ENCODE data around the gene EHMT1.

The EHMT1 gene

DNA sequence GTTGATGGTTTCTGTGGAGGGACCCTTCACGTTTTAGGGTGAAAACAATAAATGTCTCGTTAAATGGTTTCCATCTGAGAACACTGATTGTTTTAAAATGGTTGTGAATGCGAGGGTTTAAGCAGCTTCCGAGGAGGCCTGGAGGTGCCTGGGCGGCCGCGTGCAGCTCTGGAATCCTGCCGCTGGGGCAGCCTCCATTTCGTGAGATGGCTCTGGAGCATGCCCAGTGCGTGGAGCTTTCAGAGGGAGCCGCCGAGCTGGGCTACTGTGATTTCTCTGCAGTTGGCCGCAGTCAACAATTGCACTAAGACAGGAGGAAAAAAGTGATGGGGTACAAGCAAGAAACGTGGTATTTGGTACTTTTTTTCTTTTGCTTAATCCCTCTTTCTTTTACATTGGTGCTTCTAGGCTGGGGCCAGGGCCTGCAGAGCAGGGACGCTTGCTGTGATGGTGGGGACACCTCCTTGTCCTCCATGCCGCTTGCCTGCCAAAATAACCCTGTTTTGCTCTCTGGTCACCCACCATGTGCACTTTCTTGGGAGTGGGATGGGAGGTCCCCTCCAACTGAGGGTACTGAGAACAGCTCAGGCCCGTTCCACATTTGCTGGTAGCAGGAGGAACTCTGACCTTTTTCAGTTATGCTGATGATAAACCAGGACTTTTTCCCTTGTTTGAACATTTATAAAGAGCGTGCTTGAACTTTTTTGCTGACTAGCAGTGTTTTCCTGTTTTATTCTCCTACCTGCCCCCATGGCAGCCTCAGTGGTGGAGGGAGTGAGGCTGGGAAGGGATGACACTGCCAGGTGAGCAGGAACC lies 47.1 kb downstream of the EHMT1 start:
- Histone ChIP-seq H4K20me1 (ENCODE audit: low read depth, low read length) (peaks cover 20% of the 10 kb centered on the region; the same call in 1 of the 2 replicates), H3K4me3 (ENCODE audit: insufficient read depth, low read length, poor library complexity, severe bottlenecking) (no peak overlapping the region), H3F3A (ENCODE audit: insufficient read depth) (peaks cover 9% of the 10 kb centered on the region), H3K9ac (ENCODE audit: low read length) (no peak overlapping the region), H3K27ac (ENCODE audit: low read depth, low read length) (no peak overlapping the region), H3K4me2 (ENCODE audit: low read depth, low read length, poor library complexity, severe bottlenecking) (no peak overlapping the region), H3K9me3 (ENCODE audit: insufficient read depth, low read length) (no peaks in the 10 kb centered on the region), H3K79me2 (ENCODE audit: insufficient read depth, low read length) (peaks cover 45% of the 10 kb centered on the region), H3K9me2 (replicated peaks; ENCODE audit: insufficient read depth, low read length) (no peaks in the 10 kb centered on the region), H3K36me3 (ENCODE audit: low read length) (no peaks in the 10 kb centered on the region), H2AFZ (ENCODE audit: low read depth, low read length, severe bottlenecking) (no peak overlapping the region), H3K27me3 (ENCODE audit: low read length) (no peaks in the 10 kb centered on the region)
- TF ChIP-seq, protein P1, sequence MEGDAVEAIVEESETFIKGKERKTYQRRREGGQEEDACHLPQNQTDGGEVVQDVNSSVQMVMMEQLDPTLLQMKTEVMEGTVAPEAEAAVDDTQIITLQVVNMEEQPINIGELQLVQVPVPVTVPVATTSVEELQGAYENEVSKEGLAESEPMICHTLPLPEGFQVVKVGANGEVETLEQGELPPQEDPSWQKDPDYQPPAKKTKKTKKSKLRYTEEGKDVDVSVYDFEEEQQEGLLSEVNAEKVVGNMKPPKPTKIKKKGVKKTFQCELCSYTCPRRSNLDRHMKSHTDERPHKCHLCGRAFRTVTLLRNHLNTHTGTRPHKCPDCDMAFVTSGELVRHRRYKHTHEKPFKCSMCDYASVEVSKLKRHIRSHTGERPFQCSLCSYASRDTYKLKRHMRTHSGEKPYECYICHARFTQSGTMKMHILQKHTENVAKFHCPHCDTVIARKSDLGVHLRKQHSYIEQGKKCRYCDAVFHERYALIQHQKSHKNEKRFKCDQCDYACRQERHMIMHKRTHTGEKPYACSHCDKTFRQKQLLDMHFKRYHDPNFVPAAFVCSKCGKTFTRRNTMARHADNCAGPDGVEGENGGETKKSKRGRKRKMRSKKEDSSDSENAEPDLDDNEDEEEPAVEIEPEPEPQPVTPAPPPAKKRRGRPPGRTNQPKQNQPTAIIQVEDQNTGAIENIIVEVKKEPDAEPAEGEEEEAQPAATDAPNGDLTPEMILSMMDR (IDR thresholded peaks at IDR 0.05; ENCODE audit: insufficient read depth, low read length, poor library complexity, severe bottlenecking), result no peak
- no peak for TF ChIP-seq EZH2phosphoT487 (conservative IDR thresholded peaks at IDR 0.05; ENCODE audit: low read length)

DNA sequence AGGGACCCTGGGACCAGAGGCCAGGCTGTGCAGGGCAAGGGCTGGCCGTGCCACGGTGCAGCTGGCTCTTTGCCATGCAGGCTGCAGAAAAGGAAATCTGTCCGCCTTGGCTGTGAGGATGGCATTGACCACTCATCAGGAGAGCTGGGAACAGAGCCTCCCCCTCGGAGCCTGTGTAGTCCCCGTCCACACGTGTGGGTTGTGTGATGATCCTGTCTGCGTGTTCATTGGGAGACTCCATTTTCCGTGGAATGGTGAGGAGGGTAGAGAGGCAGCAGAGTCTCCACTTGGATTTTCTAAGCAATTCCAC lies 47.7 kb downstream of the EHMT1 start:
- Histone ChIP-seq H3K27ac (ENCODE audit: low read depth, low read length) (no peak overlapping the region), H3K9me2 (replicated peaks; ENCODE audit: insufficient read depth, low read length) (no peaks in the 10 kb centered on the region), H3K4me3 (ENCODE audit: insufficient read depth, low read length, poor library complexity, severe bottlenecking) (no peak overlapping the region), H2AFZ (ENCODE audit: low read depth, low read length, severe bottlenecking) (no peak overlapping the region), H3K27me3 (ENCODE audit: low read length) (no peaks in the 10 kb centered on the region), H3K79me2 (ENCODE audit: insufficient read depth, low read length) (peaks cover 39% of the 10 kb centered on the region), H3K9ac (ENCODE audit: low read length) (no peak overlapping the region), H3K36me3 (ENCODE audit: low read length) (no peaks in the 10 kb centered on the region), H4K20me1 (ENCODE audit: low read depth, low read length) (peaks cover 20% of the 10 kb centered on the region; the same call in 1 of the 2 replicates), H3F3A (ENCODE audit: insufficient read depth) (peaks cover 9% of the 10 kb centered on the region), H3K9me3 (ENCODE audit: insufficient read depth, low read length) (no peaks in the 10 kb centered on the region), H3K4me2 (ENCODE audit: low read depth, low read length, poor library complexity, severe bottlenecking) (peak overlapping the region; percentile 23)
- TF ChIP-seq EZH2phosphoT487 (conservative IDR thresholded peaks at IDR 0.05; ENCODE audit: low read length), result no peak
- TF ChIP-seq, protein P1 (IDR thresholded peaks at IDR 0.05; ENCODE audit: insufficient read depth, low read length, poor library complexity, severe bottlenecking), result no peak

DNA sequence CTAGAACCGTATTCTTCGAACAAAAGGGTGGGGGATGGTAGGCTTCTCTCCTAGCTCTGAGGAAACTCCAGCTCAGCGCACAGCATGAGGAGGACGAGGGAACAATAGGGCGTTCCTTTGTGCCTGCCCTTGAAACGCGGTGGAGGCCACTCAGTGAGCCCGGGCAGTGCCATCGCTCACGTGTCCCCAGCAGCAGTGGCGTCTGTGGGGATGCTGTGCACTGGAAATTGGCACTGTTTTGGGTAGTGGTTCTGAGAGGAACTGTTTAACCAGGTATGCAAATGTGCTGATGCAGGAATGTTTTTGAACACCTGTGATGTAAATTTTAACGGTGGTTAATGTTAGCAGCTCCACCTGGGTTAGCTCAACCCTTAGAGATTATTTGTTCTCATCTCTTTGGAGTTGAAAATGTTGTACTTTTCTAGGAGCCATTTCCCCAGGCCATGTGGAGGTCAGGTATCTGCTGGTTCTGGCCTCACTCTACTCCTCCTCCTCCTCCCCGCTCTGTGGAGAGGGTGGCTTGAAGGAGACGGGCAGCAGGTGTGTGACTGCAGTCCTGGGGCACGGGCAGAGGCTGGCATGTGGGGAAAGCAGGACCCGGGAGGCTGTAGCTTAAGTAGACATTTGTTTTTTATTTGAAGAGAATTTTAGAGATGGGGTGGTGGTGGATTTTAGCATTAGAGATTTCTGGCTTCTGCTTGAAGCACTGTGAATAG lies 48.3 kb downstream of the EHMT1 start:
- Histone ChIP-seq H3F3A (ENCODE audit: insufficient read depth) (peaks cover 12% of the 10 kb centered on the region), H3K79me2 (ENCODE audit: insufficient read depth, low read length) (peaks cover 33% of the 10 kb centered on the region), H4K20me1 (ENCODE audit: low read depth, low read length) (peaks cover 20% of the 10 kb centered on the region; the same call in 1 of the 2 replicates), H3K4me3 (ENCODE audit: insufficient read depth, low read length, poor library complexity, severe bottlenecking) (no peak overlapping the region), H3K27me3 (ENCODE audit: low read length) (no peaks in the 10 kb centered on the region), H3K27ac (ENCODE audit: low read depth, low read length) (0 out of 2 replicates have a peak overlapping the region, but pooled peaks have one; percentile 9), H3K9me3 (ENCODE audit: insufficient read depth, low read length) (no peaks in the 10 kb centered on the region), H3K4me2 (ENCODE audit: low read depth, low read length, poor library complexity, severe bottlenecking) (peak overlapping the region; percentile 23), H3K9me2 (replicated peaks; ENCODE audit: insufficient read depth, low read length) (no peaks in the 10 kb centered on the region), H3K36me3 (ENCODE audit: low read length) (no peaks in the 10 kb centered on the region), H2AFZ (ENCODE audit: low read depth, low read length, severe bottlenecking) (no peak overlapping the region), H3K9ac (ENCODE audit: low read length) (no peak overlapping the region)
- no peak for TF ChIP-seq EZH2phosphoT487 (conservative IDR thresholded peaks at IDR 0.05; ENCODE audit: low read length)
- TF ChIP-seq, protein P1 (IDR thresholded peaks at IDR 0.05; ENCODE audit: insufficient read depth, low read length, poor library complexity, severe bottlenecking), result no peak

Measured in SU-DHL-6 (cell line).